ENCODE data around the gene EIF2AK3. TPM values are rescaled to one million over a fixed set of nuclear protein-coding genes. Genes with fewer than 3 reads are reported as not detected.
A peak's percentile ranks its signal among the peaks of the same experiment; 100 is the strongest.

Gene EIF2AK3
- total and polyA plus RNA-seq, 2 of the 8 experiments (the other 6 are each of a cell fraction or from before 2014, with no cell fraction given), result 5.8 to 22.8 TPM

- peak; percentile 92 for TF ChIP-seq USF2 (IDR thresholded peaks at IDR 0.05; ENCODE audit: low read length)
- peak; percentile 92 for TF ChIP-seq YY1 (IDR thresholded peaks at IDR 0.05; ENCODE audit: low read depth, low read length)
- peak; percentile 73 for TF ChIP-seq SIX5 (IDR thresholded peaks at IDR 0.05; ENCODE audit: low read depth, low read length)
- no peak for TF ChIP-seq CHD1 (IDR thresholded peaks at IDR 0.05; ENCODE audit: low read depth, low read length)
- no peak for TF ChIP-seq MAX (IDR thresholded peaks at IDR 0.05)
- TF ChIP-seq, protein P1, sequence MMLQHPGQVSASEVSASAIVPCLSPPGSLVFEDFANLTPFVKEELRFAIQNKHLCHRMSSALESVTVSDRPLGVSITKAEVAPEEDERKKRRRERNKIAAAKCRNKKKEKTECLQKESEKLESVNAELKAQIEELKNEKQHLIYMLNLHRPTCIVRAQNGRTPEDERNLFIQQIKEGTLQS (IDR thresholded peaks at IDR 0.05; ENCODE audit: insufficient read depth, low read depth, low read length), result peak; percentile 63; the same call in 1 of the 2 replicates
- TF ChIP-seq TBP (IDR thresholded peaks at IDR 0.05; ENCODE audit: low read depth, low read length), result no peak
- TF ChIP-seq SP1 (IDR thresholded peaks at IDR 0.05; ENCODE audit: low read depth, low read length), result peak; percentile 50; the same call in 1 of the 2 replicates
- peak; percentile 43; the same call in 1 of the 2 replicates for TF ChIP-seq MAFK (IDR thresholded peaks at IDR 0.05; ENCODE audit: low read depth, low read length)
- TF ChIP-seq BACH1 (IDR thresholded peaks at IDR 0.05; ENCODE audit: low read length), result peak; percentile 32; the same call in 1 of the 2 replicates
- TF ChIP-seq BCL11A (IDR thresholded peaks at IDR 0.05; ENCODE audit: low read depth in 2 of 2, low read length in 2 of 2), result no peak
- Histone ChIP-seq H3K27ac (ENCODE audit: low read depth, low read length) (no peak overlapping the region), H2BK12ac (ENCODE audit: low read depth, low read length) (peak overlapping the region; percentile 69; the same call in 1 of the 2 replicates), H3K18ac (ENCODE audit: extremely low read depth, low read length) (no peak overlapping the region), H3K23ac (ENCODE audit: insufficient read length) (no peak overlapping the region), H2AK5ac (ENCODE audit: low read depth, low read length) (peak overlapping the region; percentile 85; the same call in 1 of the 2 replicates), H2BK120ac (replicated peaks; ENCODE audit: low read depth, low read length) (no peak overlapping the region), H3K14ac (ENCODE audit: insufficient read length) (no peak overlapping the region), H3K9me3 (ENCODE audit: insufficient read depth in 2 of 2, low read depth in 1 of 2, low read length in 1 of 2) (no peaks in the 10 kb centered on the region), H4K91ac (replicated peaks; ENCODE audit: insufficient read length, low read length) (no peak overlapping the region), H2BK5ac (ENCODE audit: low read depth, low read length) (peak overlapping the region; percentile 80; the same call in 1 of the 2 replicates), H3K36me3 (ENCODE audit: control insufficient read depth in 2 of 4, insufficient read depth in 4 of 4, low read length in 3 of 4) (no peaks in the 10 kb centered on the region), H3K4ac (replicated peaks; ENCODE audit: insufficient read length, low read depth, low read length) (no peak overlapping the region), H2AFZ (ENCODE audit: low read length) (peak overlapping the region; percentile 80), H3K4me3 (ENCODE audit: extremely low read depth in 1 of 4, insufficient read depth in 2 of 4, low read depth in 3 of 4, low read length in 4 of 4) (no peak overlapping the region), H3K9ac (replicated peaks in 1 of 4; ENCODE audit: extremely low read depth in 1 of 4, low read depth in 3 of 4, low read length in 3 of 4) (no peak overlapping the region), H3K4me2 (ENCODE audit: insufficient read depth in 1 of 2, low read depth in 2 of 2, low read length in 2 of 2) (no peak overlapping the region), H3K27me3 (replicated peaks in 1 of 4; ENCODE audit: control insufficient read depth in 3 of 4, extremely low read depth in 1 of 4, insufficient read depth in 3 of 4, low read length in 3 of 4) (no peaks in the 10 kb centered on the region), H4K20me1 (replicated peaks in 1 of 2; ENCODE audit: control insufficient read depth in 1 of 2, insufficient read depth in 2 of 2, low read length in 2 of 2) (no peaks in the 10 kb centered on the region), H3K23me2 (ENCODE audit: low read depth, low read length) (peaks cover 4% of the 10 kb centered on the region; the same call in 1 of the 2 replicates), H3K79me2 (ENCODE audit: control insufficient read depth in 1 of 2, insufficient read depth in 2 of 2, low read length in 2 of 2) (no peaks in the 10 kb centered on the region), H3K56ac (replicated peaks; ENCODE audit: insufficient read length, low read depth, low read length) (no peak overlapping the region), H2BK15ac (ENCODE audit: low read length) (peak overlapping the region; percentile 76; the same call in 1 of the 2 replicates), H4K8ac (ENCODE audit: extremely low read depth, insufficient read depth, low read length) (no peak overlapping the region), H2BK20ac (ENCODE audit: low read length) (peak overlapping the region; percentile 98; the same call in 1 of the 2 replicates), H3K79me1 (ENCODE audit: low read depth, low read length) (no peaks in the 10 kb centered on the region), H3K4me1 (replicated peaks in 1 of 4; ENCODE audit: control insufficient read depth in 3 of 4, insufficient read depth in 4 of 4, low read length in 3 of 4) (peaks cover 0 to 5% (median 0%) of the 10 kb centered on the region in 4 experiments; a peak in 2 of 7 replicates), H4K5ac (ENCODE audit: insufficient read length, low read depth, low read length) (no peak overlapping the region)
- POLR2A ChIA-PET (ENCODE audit: partially characterized antibody), result interaction anchor here (0.9 kb wide), 1 partner anchor 9 kb away, joined by 3 read pairs; no protein-coding TSS in a partner anchor
- CTCF ChIA-PET (ENCODE audit: partially characterized antibody), result interaction anchor here (1.5 to 2.8 kb wide), 2 partner anchors 49 to 354 kb away, joined by 4 to 11 read pairs; no protein-coding TSS in a partner anchor
- DNase-seq (ENCODE audit: low read depth in 1 of 2, low spot score in 2 of 2) (no peak), FAIRE-seq (peak; percentile 45)
- WGBS, 2 experiments (ENCODE audit: extremely low coverage in 1 of 2, insufficient coverage in 1 of 2, insufficient read length in 1 of 2, insufficient replicate concordance in 2 of 2, low coverage in 1 of 2, low lambda C conversion rate in 2 of 2, missing lambda C conversion rate in 1 of 2), result 82% methylated on average over 5 of the region's 5 CpGs; no CpG with 5 or more reads in 1 of the 2 experiments
Observed at GRCh38 chr2:88545118-88545517, 82.1 kb downstream of the EIF2AK3 start.

Measured in H1 (cell line).